Measurements from ENCODE around the gene MVD. TPM values are rescaled to one million over a fixed set of nuclear protein-coding genes. Genes with fewer than 3 reads are reported as not detected.

Gene MVD
- total and polyA plus RNA-seq, 2 experiments from 2014 or later: 95.3 to 149 TPM

GRCh38 chr16:88649195-88649923 is 13.5 kb downstream of the MVD start:
- Mint-ChIP-seq H3K4me1 (peaks cover 8% of the 10 kb centered on the region), H3K4me3 (peak overlapping the region; percentile 87), H3K36me3 (ENCODE audit: low read depth) (peaks cover 18% of the 10 kb centered on the region; the same call in 2 of the 3 replicates), H3K27ac (no peak overlapping the region), H3K27me3 (ENCODE audit: insufficient read depth, low read depth, poor library complexity) (peaks cover 9% of the 10 kb centered on the region), H3K9me3 (no peaks in the 10 kb centered on the region)
- Histone ChIP-seq H2AFZ (no peak overlapping the region), H3K9me2 (ENCODE audit: insufficient read depth) (no peaks in the 10 kb centered on the region), H3K4me3 (peak overlapping the region; percentile 96), H3K36me3 (ENCODE audit: insufficient read depth) (no peaks in the 10 kb centered on the region; the same call in 1 of the 2 replicates), H3K27me3 (ENCODE audit: insufficient read depth) (no peaks in the 10 kb centered on the region), H3K79me2 (replicated peaks; ENCODE audit: insufficient read depth) (peaks cover 14% of the 10 kb centered on the region; the same call in 1 of the 2 replicates), H3F3A (replicated peaks; ENCODE audit: low read depth) (0 out of 2 replicates have a peak, but pooled peaks cover 7% of the 10 kb centered on the region), H4K20me1 (replicated peaks; ENCODE audit: insufficient read depth) (peaks cover 7% of the 10 kb centered on the region; the same call in 1 of the 2 replicates), H3K27ac (ENCODE audit: low read depth) (no peak overlapping the region), H3K4me1 (ENCODE audit: insufficient read depth) (peaks cover 11% of the 10 kb centered on the region; the same call in 1 of the 2 replicates), H3K4me2 (peak overlapping the region; percentile 98)
- no peak for DNase-seq (ENCODE audit: low spot score)
- ATAC-seq: no peak
- TF ChIP-seq ZNF331 (CRISPR knock-in tag; IDR thresholded peaks at IDR 0.05; ENCODE audit: low read depth) (no peak), NANOG (IDR thresholded peaks at IDR 0.05; ENCODE audit: borderline replicate concordance) (no peak), EZH2 (IDR thresholded peaks at IDR 0.05; ENCODE audit: low read depth, unreplicated experiment) (no peak), CREB1 (CRISPR knock-in tag; IDR thresholded peaks at IDR 0.05; ENCODE audit: low read depth) (no peak), POLR2AphosphoS5 (IDR thresholded peaks at IDR 0.05; ENCODE audit: low read depth) (no peak), ZNF114 (CRISPR knock-in tag; IDR thresholded peaks at IDR 0.05) (no peak), EZH2phosphoT487 (IDR thresholded peaks at IDR 0.05; ENCODE audit: unreplicated experiment) (no peak), STAT1 (IDR thresholded peaks at IDR 0.05; ENCODE audit: unreplicated experiment) (no peak), JUNB (IDR thresholded peaks at IDR 0.05; ENCODE audit: unreplicated experiment) (no peak)
- TF ChIP-seq, protein P1, sequence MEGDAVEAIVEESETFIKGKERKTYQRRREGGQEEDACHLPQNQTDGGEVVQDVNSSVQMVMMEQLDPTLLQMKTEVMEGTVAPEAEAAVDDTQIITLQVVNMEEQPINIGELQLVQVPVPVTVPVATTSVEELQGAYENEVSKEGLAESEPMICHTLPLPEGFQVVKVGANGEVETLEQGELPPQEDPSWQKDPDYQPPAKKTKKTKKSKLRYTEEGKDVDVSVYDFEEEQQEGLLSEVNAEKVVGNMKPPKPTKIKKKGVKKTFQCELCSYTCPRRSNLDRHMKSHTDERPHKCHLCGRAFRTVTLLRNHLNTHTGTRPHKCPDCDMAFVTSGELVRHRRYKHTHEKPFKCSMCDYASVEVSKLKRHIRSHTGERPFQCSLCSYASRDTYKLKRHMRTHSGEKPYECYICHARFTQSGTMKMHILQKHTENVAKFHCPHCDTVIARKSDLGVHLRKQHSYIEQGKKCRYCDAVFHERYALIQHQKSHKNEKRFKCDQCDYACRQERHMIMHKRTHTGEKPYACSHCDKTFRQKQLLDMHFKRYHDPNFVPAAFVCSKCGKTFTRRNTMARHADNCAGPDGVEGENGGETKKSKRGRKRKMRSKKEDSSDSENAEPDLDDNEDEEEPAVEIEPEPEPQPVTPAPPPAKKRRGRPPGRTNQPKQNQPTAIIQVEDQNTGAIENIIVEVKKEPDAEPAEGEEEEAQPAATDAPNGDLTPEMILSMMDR (conservative IDR thresholded peaks at IDR 0.05; ENCODE audit: low read depth in 2 of 2): no peak
- TF ChIP-seq, protein P2, sequence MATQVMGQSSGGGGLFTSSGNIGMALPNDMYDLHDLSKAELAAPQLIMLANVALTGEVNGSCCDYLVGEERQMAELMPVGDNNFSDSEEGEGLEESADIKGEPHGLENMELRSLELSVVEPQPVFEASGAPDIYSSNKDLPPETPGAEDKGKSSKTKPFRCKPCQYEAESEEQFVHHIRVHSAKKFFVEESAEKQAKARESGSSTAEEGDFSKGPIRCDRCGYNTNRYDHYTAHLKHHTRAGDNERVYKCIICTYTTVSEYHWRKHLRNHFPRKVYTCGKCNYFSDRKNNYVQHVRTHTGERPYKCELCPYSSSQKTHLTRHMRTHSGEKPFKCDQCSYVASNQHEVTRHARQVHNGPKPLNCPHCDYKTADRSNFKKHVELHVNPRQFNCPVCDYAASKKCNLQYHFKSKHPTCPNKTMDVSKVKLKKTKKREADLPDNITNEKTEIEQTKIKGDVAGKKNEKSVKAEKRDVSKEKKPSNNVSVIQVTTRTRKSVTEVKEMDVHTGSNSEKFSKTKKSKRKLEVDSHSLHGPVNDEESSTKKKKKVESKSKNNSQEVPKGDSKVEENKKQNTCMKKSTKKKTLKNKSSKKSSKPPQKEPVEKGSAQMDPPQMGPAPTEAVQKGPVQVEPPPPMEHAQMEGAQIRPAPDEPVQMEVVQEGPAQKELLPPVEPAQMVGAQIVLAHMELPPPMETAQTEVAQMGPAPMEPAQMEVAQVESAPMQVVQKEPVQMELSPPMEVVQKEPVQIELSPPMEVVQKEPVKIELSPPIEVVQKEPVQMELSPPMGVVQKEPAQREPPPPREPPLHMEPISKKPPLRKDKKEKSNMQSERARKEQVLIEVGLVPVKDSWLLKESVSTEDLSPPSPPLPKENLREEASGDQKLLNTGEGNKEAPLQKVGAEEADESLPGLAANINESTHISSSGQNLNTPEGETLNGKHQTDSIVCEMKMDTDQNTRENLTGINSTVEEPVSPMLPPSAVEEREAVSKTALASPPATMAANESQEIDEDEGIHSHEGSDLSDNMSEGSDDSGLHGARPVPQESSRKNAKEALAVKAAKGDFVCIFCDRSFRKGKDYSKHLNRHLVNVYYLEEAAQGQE (IDR thresholded peaks at IDR 0.05; ENCODE audit: unreplicated experiment): no peak
- TF ChIP-seq, protein P3, sequence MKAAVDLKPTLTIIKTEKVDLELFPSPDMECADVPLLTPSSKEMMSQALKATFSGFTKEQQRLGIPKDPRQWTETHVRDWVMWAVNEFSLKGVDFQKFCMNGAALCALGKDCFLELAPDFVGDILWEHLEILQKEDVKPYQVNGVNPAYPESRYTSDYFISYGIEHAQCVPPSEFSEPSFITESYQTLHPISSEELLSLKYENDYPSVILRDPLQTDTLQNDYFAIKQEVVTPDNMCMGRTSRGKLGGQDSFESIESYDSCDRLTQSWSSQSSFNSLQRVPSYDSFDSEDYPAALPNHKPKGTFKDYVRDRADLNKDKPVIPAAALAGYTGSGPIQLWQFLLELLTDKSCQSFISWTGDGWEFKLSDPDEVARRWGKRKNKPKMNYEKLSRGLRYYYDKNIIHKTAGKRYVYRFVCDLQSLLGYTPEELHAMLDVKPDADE (IDR thresholded peaks at IDR 0.05): no peak
- TF ChIP-seq, protein P4, sequence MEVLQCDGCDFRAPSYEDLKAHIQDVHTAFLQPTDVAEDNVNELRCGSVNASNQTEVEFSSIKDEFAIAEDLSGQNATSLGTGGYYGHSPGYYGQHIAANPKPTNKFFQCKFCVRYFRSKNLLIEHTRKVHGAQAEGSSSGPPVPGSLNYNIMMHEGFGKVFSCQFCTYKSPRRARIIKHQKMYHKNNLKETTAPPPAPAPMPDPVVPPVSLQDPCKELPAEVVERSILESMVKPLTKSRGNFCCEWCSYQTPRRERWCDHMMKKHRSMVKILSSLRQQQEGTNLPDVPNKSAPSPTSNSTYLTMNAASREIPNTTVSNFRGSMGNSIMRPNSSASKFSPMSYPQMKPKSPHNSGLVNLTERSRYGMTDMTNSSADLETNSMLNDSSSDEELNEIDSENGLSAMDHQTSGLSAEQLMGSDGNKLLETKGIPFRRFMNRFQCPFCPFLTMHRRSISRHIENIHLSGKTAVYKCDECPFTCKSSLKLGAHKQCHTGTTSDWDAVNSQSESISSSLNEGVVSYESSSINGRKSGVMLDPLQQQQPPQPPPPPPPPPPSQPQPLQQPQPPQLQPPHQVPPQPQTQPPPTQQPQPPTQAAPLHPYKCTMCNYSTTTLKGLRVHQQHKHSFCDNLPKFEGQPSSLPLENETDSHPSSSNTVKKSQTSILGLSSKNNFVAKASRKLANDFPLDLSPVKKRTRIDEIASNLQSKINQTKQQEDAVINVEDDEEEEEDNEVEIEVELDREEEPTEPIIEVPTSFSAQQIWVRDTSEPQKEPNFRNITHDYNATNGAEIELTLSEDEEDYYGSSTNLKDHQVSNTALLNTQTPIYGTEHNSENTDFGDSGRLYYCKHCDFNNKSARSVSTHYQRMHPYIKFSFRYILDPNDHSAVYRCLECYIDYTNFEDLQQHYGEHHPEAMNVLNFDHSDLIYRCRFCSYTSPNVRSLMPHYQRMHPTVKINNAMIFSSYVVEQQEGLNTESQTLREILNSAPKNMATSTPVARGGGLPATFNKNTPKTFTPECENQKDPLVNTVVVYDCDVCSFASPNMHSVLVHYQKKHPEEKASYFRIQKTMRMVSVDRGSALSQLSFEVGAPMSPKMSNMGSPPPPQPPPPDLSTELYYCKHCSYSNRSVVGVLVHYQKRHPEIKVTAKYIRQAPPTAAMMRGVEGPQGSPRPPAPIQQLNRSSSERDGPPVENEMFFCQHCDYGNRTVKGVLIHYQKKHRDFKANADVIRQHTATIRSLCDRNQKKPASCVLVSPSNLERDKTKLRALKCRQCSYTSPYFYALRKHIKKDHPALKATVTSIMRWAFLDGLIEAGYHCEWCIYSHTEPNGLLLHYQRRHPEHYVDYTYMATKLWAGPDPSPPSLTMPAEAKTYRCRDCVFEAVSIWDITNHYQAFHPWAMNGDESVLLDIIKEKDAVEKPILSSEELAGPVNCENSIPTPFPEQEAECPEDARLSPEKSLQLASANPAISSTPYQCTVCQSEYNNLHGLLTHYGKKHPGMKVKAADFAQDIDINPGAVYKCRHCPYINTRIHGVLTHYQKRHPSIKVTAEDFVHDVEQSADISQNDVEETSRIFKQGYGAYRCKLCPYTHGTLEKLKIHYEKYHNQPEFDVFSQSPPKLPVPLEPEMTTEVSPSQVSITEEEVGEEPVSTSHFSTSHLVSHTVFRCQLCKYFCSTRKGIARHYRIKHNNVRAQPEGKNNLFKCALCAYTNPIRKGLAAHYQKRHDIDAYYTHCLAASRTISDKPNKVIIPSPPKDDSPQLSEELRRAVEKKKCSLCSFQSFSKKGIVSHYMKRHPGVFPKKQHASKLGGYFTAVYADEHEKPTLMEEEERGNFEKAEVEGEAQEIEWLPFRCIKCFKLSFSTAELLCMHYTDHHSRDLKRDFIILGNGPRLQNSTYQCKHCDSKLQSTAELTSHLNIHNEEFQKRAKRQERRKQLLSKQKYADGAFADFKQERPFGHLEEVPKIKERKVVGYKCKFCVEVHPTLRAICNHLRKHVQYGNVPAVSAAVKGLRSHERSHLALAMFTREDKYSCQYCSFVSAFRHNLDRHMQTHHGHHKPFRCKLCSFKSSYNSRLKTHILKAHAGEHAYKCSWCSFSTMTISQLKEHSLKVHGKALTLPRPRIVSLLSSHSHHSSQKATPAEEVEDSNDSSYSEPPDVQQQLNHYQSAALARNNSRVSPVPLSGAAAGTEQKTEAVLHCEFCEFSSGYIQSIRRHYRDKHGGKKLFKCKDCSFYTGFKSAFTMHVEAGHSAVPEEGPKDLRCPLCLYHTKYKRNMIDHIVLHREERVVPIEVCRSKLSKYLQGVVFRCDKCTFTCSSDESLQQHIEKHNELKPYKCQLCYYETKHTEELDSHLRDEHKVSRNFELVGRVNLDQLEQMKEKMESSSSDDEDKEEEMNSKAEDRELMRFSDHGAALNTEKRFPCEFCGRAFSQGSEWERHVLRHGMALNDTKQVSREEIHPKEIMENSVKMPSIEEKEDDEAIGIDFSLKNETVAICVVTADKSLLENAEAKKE (CRISPR knock-in tag; IDR thresholded peaks at IDR 0.05): no peak

All from GM23338 (cell line).